HepG2 (cell line): ENCODE results near the gene ST3GAL4. TPM values are rescaled to one million over a fixed set of nuclear protein-coding genes. Genes with fewer than 3 reads are reported as not detected.
A peak's percentile ranks its signal among the peaks of the same experiment; 100 is the strongest.

ENCODE experiments used
- ATAC-seq: fragments of 200-7000 bp; cut with Tn5 transposase; 3 replicates; pipeline ENCODE4 v1.9.1; 2020; ENCODE audit warnings: mild to moderate bottlenecking, moderate library complexity
- BruUV-seq: library from RNA; stranded (reverse); fragments of 400-500 nt; replicated peaks from 2 replicates; lab custom pipeline; 2021; lab: Mats Ljungman, UMichigan
- CTCF ChIA-PET: fragments of 300-600 bp; formaldehyde crosslinking; extraction: SDS; loops from one replicate; lab custom pipeline; 2021; ENCODE audit warnings: low total read pairs, inconsistent platforms, low intra/inter-chr PET ratio; lab: Yijun Ruan, JAX
- POLR2A ChIA-PET: fragments of 350-600 bp; sonication (Branson Sonifier 250); formaldehyde crosslinking; loops from one replicate; lab custom pipeline; 2020; ENCODE audit warnings: antibody characterized with exemption, inconsistent platforms; lab: Yijun Ruan, JAX
- DNase-seq: peaks from one replicate; pipeline ENCODE4 v3.0.0-alpha.2; 2015; ENCODE audit warnings: low spot score
- FAIRE-seq: peaks from 3 replicates; lab custom pipeline; 2011; peaks lifted over from hg19 to GRCh38; lab: Jason Lieb, UNC
- H2AFZ ChIP-seq: one replicate; pipeline ENCODE4 v1.6.1; 2011; ENCODE audit warnings: low read length, inconsistent platforms
- H3K27ac ChIP-seq: fragments of 300-600 bp; 3 replicates; pipeline ENCODE4 v1.8.0; 2011; ENCODE audit warnings: mixed run types, mild to moderate bottlenecking, mixed read lengths, low read length, inconsistent platforms; ENCODE audit not compliant: insufficient read depth; ENCODE audit errors: extremely low read length
- H3K27me3 ChIP-seq, 2 experiments: fragments of 200-600 bp in 1 of 2; 2 replicates in 1 of 2; 3 replicates in 1 of 2; pipeline versions ENCODE4 v1.6.0 to v1.8.0; 2011; ENCODE audit warnings: low read length in 2 of 2, mild to moderate bottlenecking in 2 of 2, moderate library complexity in 2 of 2, inconsistent platforms in 1 of 2; ENCODE audit not compliant: insufficient read depth in 2 of 2, control insufficient read depth in 1 of 2
- H3K36me3 ChIP-seq, 2 experiments: fragments of 200-600 bp in 1 of 2; replicated peaks in 1 of 2; 2 replicates in 1 of 2; 3 replicates in 1 of 2; pipeline versions ENCODE4 v1.5.1 to v1.8.0; 2011; ENCODE audit warnings: low read length in 2 of 2, inconsistent platforms in 1 of 2; ENCODE audit not compliant: insufficient read depth in 2 of 2, control insufficient read depth in 1 of 2
- H3K4me1 ChIP-seq: 2 replicates; pipeline ENCODE4 v1.5.1; 2012; ENCODE audit warnings: low read length, inconsistent platforms; ENCODE audit not compliant: insufficient read depth
- H3K4me2 ChIP-seq: 2 replicates; pipeline ENCODE4 v1.6.0; 2011; ENCODE audit warnings: low read depth, low read length, inconsistent platforms
- H3K4me3 ChIP-seq, 3 experiments: fragments of 200-600 bp in 1 of 3; sonication (generic), shearing (Covaris generic) in 1 of 3; replicated peaks in 1 of 3; 2 replicates each; pipeline ENCODE4 v1.5.1; 2011 to 2016; ENCODE audit warnings: low read length in 3 of 3, inconsistent platforms in 2 of 3, low read depth in 2 of 3, mild to moderate bottlenecking in 2 of 3, control low read depth in 1 of 3, mixed read lengths in 1 of 3; ENCODE audit not compliant: insufficient read depth in 1 of 3
- H3K79me2 ChIP-seq: one replicate; pipeline ENCODE4 v1.6.1; 2011; ENCODE audit warnings: low read length, inconsistent platforms; ENCODE audit not compliant: insufficient read depth
- H3K9ac ChIP-seq: 2 replicates; pipeline ENCODE4 v1.6.0; 2011; ENCODE audit warnings: mild to moderate bottlenecking, low read depth, low read length, inconsistent platforms; ENCODE audit not compliant: insufficient read depth
- H3K9me3 ChIP-seq: 2 replicates; pipeline ENCODE4 v1.5.1; 2012; ENCODE audit warnings: mild to moderate bottlenecking, low read length
- H4K20me1 ChIP-seq: 2 replicates; pipeline ENCODE4 v1.6.0; 2011; ENCODE audit warnings: inconsistent platforms, mild to moderate bottlenecking, low read length, moderate library complexity; ENCODE audit not compliant: insufficient read depth
- AGO2 ChIP-seq: fragments of 200-400 bp; formaldehyde crosslinking; optimal IDR thresholded peaks from 2 replicates; pipeline ENCODE3; 2017; ENCODE audit warnings: mild to moderate bottlenecking, low read depth, low read length, moderate library complexity
- CBX5 ChIP-seq: sonication (generic); formaldehyde crosslinking; IDR thresholded peaks from 2 replicates; pipeline ENCODE4 v1.4.0; 2020; ENCODE audit warnings: missing genetic modification reagents, borderline replicate concordance
- EHMT2 ChIP-seq: fragments of 200-600 bp; sonication (generic); IDR thresholded peaks from 2 replicates; pipeline ENCODE4 v1.7.0; 2017; ENCODE audit warnings: antibody characterized with exemption, low read depth, low read length, borderline replicate concordance
- WGBS: methylation state at CpG from one replicate; pipeline ENCODE4 v1.1.6; 2017; ENCODE audit warnings: low lambda C conversion rate; 5-methylcytosine and 5-hydroxymethylcytosine counted together
- in situ Hi-C: cut with HindIII; loops from 2 replicates; pipeline ENCODE4 v1.10.0; 2017; ENCODE audit warnings: low pct_unique_long_range_greater_than_20kb; ENCODE audit not compliant: extremely low pct_ligation_motif_present
- intact Hi-C: fragments of 100-400 bp; cut with micrococcal nuclease; formaldehyde crosslinking; loops from one replicate; pipeline ENCODE4 v1.10.0; 2022; ENCODE audit not compliant: unreplicated experiment
- polyA plus RNA-seq, 8 experiments: library from polyadenylated mRNA; depleted of rRNA in 3 of 8; stranded (reverse) in 7 of 8; unstranded in 1 of 8; fragments of >200 nt; fragmentation: Illumina TruSeq in 4 of 8; extraction: Trizol in 4 of 8; gene quantifications; 2 replicates each; pipeline versions ENCODE4 v1.2.1 to v1.2.3, GENCODE V29; 2011 to 2016; ENCODE audit warnings: low read depth in 4 of 8, missing spikeins in 1 of 8, mixed read lengths in 1 of 8; ENCODE audit not compliant: insufficient read depth in 1 of 8
- total RNA-seq, 5 experiments: library from RNA; depleted of rRNA; stranded (reverse); fragments of >200 nt; fragmentation: Illumina TruSeq; extraction: Trizol; gene quantifications; 2 replicates each; pipeline ENCODE4 v1.2.3, GENCODE V29; 2016; ENCODE audit warnings: low read depth in 1 of 5
- TF ChIP-seq, protein P1 (sequence below): sonication (generic); formaldehyde crosslinking; IDR thresholded peaks from 2 replicates; pipeline ENCODE4 v1.4.0; 2020; ENCODE audit warnings: mild to moderate bottlenecking, missing genetic modification reagents

ST3GAL4 gene
- total and polyA plus RNA-seq, 2 of the 13 experiments (the other 11 are each of a cell fraction or from before 2014, with no cell fraction given) = 9.1 to 13.3 TPM

DNA sequence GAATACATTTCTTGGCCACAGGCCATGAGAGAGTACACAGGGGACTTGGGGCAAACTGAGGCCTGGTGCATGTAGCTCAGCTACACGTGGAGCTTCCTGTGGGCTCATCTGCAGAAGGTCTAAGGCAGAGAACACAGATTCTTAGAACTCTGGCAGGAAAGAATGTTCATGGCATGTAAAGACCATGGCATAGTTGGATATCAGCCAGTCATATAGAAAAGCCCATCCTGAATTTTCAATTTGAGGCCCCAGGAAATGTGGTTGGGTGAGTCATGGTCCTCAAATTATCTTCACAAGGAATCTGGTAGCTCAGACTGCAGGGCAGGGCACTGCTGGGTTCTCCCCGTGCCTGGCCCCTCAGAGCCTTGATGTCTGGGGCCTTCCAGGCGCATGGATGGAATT is 13.7 kb upstream of the ST3GAL4 start (continued):
- TF ChIP-seq, protein P1, sequence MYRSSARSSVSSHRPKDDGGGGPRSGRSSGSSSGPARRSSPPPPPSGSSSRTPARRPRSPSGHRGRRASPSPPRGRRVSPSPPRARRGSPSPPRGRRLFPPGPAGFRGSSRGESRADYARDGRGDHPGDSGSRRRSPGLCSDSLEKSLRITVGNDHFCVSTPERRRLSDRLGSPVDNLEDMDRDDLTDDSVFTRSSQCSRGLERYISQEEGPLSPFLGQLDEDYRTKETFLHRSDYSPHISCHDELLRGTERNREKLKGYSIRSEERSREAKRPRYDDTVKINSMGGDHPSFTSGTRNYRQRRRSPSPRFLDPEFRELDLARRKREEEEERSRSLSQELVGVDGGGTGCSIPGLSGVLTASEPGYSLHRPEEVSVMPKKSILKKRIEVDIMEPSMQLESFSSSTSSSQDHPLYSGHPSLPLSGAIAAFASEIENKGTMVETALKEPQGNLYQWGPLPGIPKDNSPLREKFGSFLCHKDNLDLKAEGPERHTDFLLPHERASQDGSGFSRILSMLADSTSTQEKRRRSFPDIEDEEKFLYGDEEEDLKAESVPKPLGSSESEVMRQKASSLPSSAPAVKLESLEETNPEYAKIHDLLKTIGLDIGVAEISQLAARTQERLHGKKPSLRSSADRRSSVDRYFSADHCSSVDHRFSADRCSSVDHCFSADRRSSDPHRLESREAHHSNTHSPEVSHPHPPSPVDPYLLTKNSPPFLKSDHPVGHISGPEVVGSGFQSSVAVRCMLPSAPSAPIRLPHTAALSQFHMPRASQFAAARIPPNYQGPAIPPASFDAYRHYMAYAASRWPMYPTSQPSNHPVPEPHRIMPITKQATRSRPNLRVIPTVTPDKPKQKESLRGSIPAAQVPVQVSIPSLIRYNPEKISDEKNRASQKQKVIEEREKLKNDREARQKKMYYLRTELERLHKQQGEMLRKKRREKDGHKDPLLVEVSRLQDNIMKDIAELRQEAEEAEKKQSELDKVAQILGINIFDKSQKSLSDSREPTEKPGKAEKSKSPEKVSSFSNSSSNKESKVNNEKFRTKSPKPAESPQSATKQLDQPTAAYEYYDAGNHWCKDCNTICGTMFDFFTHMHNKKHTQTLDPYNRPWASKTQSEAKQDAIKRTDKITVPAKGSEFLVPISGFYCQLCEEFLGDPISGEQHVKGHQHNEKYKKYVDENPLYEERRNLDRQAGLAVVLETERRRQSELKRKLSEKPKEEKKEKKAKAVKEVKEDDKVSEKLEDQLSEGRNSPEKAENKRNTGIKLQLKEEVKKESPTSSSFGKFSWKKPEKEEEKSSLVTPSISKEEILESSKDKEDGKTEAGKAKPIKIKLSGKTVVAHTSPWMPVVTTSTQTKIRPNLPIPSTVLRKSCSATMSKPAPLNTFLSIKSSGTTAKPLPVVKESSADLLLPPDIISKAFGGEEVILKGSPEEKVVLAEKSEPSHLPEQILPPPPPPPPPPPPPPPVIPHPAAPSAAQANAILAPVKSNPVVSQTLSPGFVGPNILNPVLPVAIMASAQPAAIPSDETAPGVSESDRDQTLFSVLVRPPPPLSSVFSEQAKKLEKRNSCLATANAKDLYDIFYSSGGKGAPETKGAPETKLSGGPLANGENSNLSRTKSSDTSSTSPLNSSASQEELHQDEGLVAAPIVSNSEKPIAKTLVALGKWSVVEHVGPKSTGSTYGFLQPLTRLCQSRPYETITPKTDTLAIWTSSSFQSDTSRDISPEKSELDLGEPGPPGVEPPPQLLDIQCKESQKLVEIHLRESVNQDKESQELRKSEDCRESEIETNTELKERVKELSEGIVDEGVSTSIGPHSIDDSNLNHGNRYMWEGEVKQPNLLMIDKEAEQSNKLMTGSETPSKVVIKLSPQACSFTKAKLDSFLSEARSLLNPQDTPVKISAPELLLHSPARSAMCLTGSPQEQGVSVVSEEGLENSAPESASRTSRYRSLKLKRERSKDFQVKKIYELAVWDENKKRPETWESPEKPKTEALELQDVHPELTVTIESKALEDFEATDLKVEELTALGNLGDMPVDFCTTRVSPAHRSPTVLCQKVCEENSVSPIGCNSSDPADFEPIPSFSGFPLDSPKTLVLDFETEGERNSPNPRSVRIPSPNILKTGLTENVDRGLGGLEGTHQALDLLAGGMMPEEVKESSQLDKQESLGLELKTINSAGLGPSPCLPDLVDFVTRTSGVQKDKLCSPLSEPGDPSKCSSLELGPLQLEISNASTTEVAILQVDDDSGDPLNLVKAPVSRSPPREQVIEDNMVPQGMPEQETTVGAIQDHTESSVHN = no peak

GRCh38 chr11:126343051-126343450 is 12.4 kb upstream of the ST3GAL4 start:
- no TSS peak for BruUV-seq
- Histone ChIP-seq H3K4me1 (peaks cover 7% of the 10 kb centered on the region), H3K4me2 (no peak overlapping the region), H3K27me3 (no peaks in the 10 kb centered on the region), H4K20me1 (no peaks in the 10 kb centered on the region), H3K9ac (no peak overlapping the region), H3K27ac (no peak overlapping the region), H3K79me2 (no peaks in the 10 kb centered on the region), H3K9me3 (no peaks in the 10 kb centered on the region), H2AFZ (no peak overlapping the region)
- in situ Hi-C loops (no loop called here), intact Hi-C loops (no loop called here)
- WGBS = 95% methylated on average over 16 of the region's 16 CpGs
- no peak for DNase-seq
- CTCF ChIA-PET = no interaction called here
- no peak for TF ChIP-seq CBX5
- TF ChIP-seq EHMT2 = no peak
- peak; percentile 25 for TF ChIP-seq AGO2
- TF ChIP-seq, all 625 proteins: peak for 1
- H3K36me3 ChIP-seq = peaks cover 15 to 36% of the 10 kb centered on the region in 2 experiments; a peak in 4 of 5 replicates
- POLR2A ChIA-PET = interaction anchor here (0.7 kb wide), 1 partner anchor 10 kb away, joined by 5 read pairs; no protein-coding TSS in a partner anchor
- FAIRE-seq (no peak), ATAC-seq (no peak)
- no peak overlapping the region for H3K4me3 ChIP-seq
